NCI-H146 treated with DMSO at 0.1 percent for 48 hours (cell line): Measurements from ENCODE around the gene HEATR3.

Experiments
- DNase-seq: peaks from one replicate; lab custom pipeline; 2025; ENCODE audit not compliant: unreplicated experiment; lab: John Stamatoyannopoulos, UW

Gene HEATR3

DNA sequence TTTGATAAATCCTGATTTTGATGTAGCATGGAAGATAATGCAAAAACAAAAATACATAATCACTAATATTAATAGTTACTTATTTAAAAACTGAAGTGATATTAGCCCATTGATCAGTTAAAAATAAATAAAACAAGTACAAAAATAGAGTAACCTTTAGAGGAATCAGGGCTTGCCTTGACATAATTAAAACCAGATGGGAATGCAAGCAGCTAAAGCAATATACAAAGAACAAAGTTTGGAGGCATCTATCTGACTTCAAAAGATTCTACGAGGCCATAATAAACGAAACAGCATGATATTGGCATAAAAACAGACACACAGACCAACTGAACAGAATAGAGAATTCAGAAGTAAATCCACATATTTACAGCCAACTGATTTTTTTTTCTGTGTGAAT, 15.0 kb upstream of the HEATR3 start:
- DNase-seq: no peak

DNA sequence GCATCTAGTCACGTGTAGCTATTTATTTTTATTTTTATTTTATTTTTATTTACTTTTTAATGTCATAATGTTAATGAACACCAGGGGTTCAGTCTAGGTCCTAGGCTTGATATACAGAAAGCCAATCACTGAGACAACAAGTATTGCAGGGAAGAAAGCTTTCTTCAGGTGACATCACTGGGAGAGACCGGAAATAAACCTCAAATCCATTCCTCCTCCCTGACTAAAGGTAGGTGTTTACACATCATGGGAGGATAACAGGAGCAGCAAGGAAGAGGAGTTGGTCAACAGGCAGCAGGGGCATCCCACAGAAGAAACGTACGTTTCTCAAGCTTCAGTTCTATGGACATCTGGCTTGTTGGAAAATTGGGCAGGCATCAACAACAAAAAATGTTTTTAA, 9.5 kb upstream of the HEATR3 start:
- DNase-seq: no peak

DNA sequence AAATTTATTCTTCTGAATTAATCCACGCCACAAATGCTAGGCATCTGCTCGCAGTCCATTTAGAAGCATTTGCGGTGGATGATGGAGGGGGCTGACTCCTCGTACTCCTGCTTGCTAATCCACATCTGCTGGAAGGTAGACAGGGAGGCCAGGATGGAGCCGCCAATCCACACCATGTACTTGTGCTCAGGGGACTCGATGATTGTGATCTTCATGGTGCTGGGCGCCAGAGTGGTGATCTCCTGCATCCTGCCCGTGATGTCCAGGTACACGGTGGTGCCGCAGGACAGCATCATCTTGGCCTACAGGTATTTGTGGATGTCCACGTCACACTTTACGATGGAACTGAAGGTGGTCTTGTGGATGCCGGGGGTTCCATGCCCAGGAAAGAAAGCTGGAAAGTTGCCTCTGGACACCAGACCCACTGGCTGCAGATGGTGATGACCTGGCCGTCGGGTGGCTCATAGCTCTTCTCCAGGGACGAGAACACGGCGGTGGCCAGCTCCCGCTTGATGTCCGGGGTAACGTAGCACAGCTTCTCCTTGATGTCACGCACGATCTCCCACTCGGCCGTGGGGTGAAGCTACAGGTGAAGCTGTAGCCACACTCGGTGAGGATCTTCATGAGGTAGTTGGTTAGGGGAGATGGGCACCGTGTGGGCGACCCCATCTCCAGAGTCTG, 7.5 kb upstream of the HEATR3 start:
- DNase-seq: no peak

DNA sequence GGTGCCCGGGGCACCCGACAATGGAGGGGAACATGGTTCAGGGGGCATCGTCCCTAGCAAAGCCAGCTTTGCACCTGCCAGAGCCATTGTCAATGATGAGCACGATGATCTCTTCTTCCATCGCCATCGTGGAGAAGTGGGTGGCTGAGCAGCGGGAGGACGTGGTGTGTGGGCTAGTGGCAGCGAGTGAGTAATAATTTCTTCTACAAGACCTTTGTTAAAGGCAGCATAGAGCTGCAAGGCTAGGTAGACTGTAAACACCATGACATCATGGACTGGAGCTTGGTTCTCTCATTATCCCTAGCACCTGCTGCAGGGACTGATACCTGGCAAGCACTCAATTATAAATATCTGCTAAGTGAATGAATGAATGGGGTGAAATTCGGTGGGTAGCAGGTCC, 6.7 kb upstream of the HEATR3 start:
- no peak for DNase-seq

DNA sequence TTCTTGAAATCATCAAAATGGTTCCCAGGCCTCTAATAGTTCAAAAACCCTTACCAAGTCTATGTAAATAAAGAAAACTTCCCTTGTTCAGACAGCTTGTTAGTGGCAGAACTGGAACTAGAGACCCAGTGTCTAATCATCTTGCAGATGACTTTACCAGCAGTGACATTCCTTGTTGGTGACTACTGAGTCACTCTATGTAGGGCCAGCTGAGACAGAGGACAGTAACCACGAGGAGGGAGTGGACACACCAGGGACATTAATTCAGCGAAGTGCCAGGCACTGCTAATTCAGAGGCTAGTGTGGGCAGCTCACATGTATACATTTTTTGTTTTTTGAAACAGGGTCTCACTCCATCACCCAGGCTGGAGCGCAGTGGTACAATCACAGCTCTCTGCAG, 6.1 kb upstream of the HEATR3 start:
- DNase-seq: no peak

DNA sequence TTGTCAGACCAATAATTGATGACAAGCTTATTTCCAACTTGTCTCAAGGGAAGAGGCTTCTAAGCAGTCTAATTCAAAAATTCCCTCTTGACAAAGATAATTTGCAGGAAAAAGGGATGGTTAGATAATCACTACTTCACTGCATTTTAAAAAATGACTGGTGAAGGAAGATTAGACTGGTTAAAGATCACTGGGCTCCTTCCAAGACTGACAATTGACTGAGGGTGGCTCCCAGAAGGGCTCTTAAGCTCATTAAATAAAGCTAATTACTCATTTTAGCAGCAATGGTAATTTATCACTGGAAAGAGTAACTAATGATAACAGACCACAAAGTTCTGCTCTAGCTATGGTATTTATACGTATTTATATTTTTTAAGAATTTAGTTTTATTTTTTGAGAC, 4.4 kb upstream of the HEATR3 start:
- no peak for DNase-seq

GRCh38 chr16:50065241-50065623, 538 bp upstream of the HEATR3 start:
- no peak for DNase-seq

GRCh38 chr16:50066482-50067289, 916 bp downstream of the HEATR3 start:
- DNase-seq: no peak

DNA sequence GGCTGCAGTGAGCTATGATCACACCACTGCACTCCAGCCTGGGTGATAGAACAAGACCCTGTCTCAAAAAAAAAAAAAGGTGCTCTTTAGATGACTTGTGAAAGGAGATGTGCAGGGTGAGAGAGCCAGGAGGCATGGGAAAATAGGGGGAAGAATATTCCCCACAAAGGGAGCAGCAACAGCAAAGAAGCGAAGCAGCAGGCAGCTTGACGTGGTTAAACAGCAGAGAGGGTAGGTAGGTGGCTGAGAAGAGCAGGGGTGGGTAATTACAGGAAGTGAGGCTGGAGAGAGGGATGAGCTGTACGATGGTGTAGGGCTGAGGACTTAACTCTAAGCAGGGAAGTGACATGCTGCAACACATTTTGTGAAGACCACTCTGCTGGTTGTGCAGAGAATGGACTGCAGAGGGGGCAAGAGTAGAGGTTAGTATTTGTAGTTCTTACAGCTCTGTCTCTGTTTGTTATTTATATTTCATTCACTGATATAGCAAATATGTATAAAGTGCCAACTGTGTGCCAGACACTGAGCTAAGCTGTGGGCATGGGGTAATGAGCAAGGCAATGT, 1.6 kb downstream of the HEATR3 start:
- DNase-seq: no peak

DNA sequence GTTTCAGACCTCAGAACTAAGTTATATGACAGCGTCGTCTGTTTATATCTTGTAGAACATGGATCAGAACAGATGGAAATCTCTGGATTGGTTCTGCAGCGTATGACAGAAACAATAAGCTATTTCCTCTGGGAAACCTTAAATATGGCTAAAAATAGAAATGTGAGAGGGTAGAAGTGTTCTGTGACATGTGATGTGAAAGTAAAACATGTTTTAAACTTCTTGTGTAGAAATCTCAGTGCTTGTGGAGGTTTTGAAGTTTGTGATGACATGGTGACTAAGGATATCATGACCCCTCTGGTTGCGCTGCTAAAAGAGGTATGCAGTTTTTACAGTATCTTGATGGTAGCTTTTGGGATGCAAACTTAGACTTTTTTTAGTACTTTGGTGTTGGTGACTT, 2.8 kb downstream of the HEATR3 start:
- no peak for DNase-seq

DNA sequence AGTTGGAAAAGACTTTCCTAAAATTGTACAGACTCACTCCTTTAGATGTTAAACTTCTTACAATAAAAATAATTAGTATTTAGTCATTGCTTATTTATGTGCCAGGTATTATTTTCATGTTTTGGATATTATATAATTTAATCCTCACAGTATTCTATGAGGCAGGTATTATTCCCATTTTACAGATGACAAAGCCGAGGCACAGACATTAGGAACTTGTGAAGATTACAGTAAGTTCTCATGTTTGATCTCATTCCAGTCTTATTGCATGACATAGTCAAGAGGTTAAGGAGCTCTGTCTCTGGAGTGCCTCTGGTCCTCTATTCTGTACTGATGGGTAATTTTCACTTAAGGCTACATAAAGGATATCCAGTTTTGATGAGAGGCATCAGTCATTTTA, 3.3 kb downstream of the HEATR3 start:
- DNase-seq: no peak

DNA sequence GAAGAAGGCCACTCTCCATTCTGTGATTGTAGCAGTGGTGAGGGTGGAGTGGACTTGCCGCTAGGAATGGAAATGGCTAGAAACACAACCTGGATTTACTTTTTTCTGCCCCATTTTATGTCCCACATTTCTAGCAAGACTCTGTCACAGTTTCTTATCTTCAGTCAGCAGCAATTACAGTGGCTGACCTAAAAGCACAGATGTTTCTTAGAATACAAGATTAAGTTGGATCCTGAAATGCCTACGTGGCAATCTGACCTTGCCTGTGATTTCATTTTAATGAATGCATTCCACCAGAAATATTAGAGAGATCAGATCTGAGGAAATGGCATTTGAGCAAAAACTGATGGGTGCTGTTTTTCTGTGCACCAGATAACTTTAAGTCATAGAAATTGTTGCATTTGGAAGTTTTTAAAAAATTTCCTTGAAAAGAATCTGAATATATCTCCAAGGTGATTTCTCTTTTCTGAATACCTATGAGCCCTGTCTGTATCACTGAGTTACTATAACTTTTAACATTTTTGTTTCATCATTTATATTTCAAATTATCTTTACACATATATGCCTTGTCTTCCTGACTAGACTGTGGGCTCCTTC, 5.4 kb downstream of the HEATR3 start:
- no peak for DNase-seq

GRCh38 chr16:50072730-50073129, 7.0 kb downstream of the HEATR3 start:
- no peak for DNase-seq

DNA sequence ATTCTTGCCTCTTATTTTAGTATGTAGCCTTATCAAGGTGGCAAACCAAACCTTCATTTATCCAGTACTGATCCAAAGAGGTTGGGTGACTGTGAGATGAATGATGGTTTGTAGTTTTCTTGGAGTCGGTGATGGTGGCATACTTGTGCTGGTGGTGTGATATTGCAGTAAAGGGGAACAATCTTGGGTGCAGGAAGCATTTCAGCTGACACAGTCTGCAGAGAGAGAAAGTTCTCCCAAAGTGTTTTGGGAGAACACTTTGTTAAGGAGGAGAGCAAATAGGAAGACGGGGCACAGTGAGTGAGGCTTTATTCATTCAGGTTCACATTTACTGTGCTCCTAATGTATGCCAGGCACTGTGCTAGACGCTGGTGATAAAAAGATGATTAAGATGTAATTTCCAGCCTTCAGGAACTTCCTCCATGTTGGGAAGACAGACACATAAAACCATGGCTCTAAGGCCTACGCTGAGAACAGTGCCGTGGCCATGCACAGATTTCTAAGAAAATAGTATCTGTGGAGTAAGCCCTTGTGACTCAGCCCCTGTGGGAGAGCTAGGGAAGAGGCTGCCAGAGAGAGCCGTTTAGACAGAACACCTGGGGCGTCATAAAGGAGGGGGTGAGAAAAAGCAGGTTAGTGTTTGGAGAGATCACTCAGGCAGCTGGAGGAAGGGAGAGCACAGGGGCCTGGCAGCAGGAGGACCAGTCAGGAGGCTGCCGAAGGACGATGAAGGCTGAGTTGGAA, 13.8 kb downstream of the HEATR3 start:
- DNase-seq: no peak

DNA sequence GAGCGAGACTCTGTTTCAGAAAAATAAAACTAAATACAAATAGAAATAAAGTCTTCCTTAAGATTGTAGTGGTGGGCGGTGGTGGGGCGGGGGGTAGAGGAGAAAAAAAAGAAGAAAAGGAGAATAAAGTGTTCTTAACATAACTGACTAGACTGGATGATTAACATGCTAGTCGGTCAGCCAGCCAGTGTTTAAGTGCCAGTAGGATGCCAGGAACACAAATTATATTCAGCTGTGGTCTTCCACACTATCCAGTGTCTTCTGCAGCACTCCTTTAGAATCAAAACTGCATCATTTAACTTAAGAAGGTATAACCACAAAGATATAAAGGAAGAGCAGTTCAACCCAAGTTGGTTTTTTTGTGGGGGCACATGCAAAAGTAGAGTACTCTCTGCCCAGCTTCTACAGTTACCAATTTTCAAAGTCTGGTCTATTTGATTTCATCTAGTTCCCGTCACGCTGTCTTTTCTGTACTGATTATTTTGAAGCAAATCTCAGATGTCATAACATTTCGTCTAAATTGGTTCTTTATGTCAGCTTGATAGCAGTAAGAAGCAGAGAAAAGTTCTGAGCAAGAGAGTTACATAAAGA, 15.8 kb downstream of the HEATR3 start:
- no peak for DNase-seq

DNA sequence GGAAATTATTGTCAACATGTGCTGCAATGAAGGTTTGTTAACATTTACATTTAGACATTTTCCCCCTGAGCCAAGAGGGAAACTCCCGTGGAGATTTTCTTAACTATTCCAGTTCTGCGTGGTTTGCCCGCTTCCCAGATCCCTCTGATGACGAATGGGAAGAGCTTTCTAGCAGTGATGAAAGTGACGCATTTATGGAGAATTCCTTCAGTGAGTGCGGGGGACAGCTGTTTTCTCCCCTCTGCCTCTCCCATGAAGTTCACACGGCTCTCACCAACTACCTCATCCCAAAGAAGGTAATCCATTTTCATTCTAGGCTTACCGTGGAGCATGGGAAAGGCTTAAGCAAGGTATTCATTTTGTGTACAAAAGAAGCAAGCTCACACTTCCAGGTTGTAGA, 18.2 kb downstream of the HEATR3 start:
- no peak for DNase-seq

DNA sequence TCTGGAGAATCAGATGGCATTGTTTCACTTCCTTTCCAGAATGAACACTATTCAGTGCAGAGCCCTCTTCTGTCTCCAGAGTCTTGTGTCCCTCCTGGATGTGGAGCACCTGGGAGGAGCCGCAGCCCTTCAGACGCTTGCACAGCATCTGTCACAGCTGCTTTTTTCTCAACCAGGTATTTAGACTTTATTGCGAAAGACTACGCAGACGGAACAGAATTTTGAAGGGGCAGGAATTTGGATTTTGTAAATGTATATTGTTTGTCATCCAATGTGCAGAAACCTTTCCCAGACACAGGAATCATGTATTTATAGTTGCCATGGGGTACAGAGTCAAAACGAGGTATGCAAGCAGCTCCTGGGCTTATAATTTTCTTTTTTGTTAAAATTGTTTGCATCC, 20.4 kb downstream of the HEATR3 start:
- no peak for DNase-seq

GRCh38 chr16:50088302-50088701, 22.5 kb downstream of the HEATR3 start:
- DNase-seq: no peak

DNA sequence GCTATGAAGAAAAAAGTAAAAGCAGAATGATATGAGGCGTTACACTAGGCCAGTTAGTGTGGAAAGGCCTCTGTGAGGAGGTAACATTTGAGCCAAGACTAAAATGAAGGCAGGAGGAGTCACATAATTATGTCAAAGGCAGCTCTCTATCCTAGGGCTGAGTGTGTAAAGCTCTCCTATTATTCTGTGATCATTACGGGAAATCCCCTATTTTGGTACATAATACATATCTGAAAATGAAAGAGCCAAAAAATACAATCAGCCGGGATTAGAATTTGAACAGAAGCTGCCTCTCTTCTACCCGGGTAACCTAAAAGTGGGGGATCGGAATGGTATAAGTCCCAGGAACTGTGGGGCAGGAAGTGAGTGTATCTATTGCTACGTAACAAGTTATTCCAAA, 27.1 kb downstream of the HEATR3 start:
- DNase-seq: no peak

GRCh38 chr16:50093607-50094539, 28.1 kb downstream of the HEATR3 start:
- no peak for DNase-seq
